Renal cortical epithelial cell (primary cell): ENCODE results near the gene ZFP91. TPM values are rescaled to one million over a fixed set of nuclear protein-coding genes. Genes with fewer than 3 reads are reported as not detected.
A peak's percentile ranks its signal among the peaks of the same experiment; 100 is the strongest.
"Not testable (repeated sequence)": the region's sequence is repeated elsewhere in the genome, so short reads cannot be mapped to it uniquely, and the experiment has no call there.

Experiments
- DNase-seq: peaks from one replicate; pipeline ENCODE4 v3.0.0-alpha.2; 2011; ENCODE audit warnings: low read depth
- total RNA-seq: library from RNA; depleted of rRNA; stranded (reverse); fragments of >200 nt; gene quantifications from 2 replicates; pipeline ENCODE4 v1.2.3, GENCODE V29; 2014

The ZFP91 gene
- total RNA-seq = 42.1 and 56.1 TPM in 2 replicates

DNA sequence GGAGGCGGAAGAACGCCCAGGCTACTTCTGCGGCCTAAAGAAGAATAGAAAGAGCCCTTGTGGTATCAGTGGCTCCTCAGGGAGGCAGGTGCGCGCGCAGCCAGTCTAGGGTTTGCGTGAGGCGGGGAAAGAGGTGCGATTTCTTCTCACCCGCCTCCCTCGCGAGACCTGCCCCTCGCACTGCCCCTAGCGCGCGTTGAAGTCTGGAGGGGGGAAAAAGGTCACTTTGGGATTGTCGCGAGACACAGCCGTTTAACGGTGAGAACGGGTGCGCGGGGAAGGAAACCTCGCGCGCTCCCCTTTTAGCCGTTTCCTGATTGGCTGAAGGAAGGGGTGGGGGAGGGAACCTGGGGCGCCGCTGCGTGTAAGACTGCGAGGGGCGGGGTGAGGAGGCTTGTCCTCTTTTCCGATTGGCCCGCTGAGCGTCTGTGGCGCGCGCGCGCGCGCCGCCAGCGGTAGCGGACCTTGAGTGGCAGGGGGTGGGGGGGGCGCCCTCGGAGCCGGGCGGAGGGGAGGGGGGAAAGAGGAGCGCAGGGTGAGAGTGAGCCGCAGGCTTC, at the start of gene ZFP91:
Gene ZFP91, plus strand, starts transcription at position 429 of the 557 bp plus-strand sequence. CDS start 219 bp downstream, outside the sequence.
- peak; percentile 91 for DNase-seq

GRCh38 chr11:58530236-58530635, 48.6 kb upstream of the ZFP91 start:
- DNase-seq = no peak

DNA sequence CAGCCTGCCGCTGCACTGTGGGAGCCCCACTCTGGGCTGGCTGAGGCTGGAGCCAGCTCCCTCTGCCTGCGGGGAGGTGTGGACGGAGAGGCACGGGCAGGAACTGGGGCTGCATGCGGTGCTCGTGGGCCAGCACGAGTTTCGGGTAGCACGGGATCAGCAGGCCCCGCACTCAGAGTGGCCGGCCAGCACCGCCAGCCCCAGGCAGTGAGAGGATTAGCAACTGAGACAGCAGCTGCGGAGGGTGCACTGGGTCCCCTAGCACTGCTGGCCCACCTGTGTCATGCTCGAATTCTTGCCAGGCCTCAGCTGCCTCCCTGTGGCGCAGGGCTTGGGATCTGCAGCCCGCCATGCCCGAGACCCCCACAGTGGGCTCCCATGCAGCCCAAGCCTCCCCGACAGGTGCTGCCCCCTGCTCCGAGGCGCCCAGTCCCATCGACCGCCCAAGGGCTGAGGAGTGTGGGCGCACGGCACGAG, 47.0 kb upstream of the ZFP91 start:
- DNase-seq = no peak

GRCh38 chr11:58546841-58547240, 32.0 kb upstream of the ZFP91 start:
- no peak for DNase-seq

GRCh38 chr11:58549644-58550043, 29.2 kb upstream of the ZFP91 start:
- DNase-seq = no peak

DNA sequence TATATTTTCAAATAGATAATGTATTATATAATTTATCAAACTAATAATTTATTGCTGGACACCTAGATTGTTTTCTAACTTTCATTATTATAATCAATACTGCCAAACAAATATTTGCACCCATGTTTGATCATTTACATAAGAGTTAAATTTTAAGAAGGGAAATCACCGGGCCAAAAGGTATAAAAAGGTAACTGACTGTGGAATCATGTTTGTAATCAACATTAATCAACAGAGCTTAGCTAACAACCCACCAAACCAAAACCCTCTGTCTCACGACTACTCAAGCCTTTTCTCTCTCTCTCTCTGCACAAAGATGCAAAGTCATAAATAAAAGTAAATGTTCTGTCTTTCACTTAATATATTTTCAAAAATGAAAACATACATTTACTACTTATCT, 18.0 kb upstream of the ZFP91 start:
- DNase-seq = no peak

GRCh38 chr11:58561394-58562098, 17.3 kb upstream of the ZFP91 start:
- DNase-seq = peak; percentile 87

DNA sequence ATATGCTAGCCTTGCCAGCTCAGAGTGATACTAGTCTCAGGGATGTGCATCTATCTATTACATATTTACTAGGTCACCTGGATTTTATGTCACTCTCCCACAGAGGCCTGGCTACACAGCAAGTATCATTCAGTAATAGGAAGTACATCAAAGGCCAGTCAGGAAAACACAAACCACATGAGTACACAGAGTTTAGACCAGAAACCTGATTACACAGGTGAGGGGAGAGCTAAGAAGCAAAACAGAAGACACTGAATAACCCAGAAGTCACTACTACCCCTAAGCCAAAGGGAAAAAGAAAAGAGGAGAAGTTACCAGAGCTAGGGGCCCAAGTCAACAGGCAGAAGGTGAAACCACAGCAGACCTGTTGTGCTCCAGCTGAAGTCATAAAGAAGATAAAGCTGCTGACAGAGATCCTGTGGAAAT, 16.5 kb upstream of the ZFP91 start:
- peak; percentile 12 for DNase-seq

GRCh38 chr11:58564231-58564630, 14.6 kb upstream of the ZFP91 start:
- DNase-seq = no peak

- peak; percentile 55 for DNase-seq
These were observed 10.9 kb upstream of the ZFP91 start for GRCh38 chr11:58567889-58568512.

DNA sequence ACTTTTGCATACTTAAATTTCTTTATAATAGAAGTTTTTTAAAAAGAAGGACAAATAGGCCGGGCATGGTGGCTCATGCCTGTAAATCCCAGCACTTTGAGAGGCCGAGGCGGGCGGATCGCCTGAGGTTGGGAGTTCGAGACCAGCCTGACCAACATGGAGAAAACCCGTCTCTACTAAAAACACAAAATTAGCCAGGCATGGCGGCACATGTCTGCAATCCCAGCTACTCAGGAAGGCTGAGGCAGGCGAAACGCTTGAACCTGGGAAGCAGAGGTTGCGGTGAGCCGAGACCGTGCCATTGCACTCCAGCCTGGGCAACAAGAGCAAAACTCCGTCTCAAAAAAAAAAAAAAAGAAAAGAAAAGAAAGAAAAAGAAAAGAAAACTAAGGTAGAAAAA, 6.0 kb upstream of the ZFP91 start:
- not testable (repeated sequence) for DNase-seq

DNA sequence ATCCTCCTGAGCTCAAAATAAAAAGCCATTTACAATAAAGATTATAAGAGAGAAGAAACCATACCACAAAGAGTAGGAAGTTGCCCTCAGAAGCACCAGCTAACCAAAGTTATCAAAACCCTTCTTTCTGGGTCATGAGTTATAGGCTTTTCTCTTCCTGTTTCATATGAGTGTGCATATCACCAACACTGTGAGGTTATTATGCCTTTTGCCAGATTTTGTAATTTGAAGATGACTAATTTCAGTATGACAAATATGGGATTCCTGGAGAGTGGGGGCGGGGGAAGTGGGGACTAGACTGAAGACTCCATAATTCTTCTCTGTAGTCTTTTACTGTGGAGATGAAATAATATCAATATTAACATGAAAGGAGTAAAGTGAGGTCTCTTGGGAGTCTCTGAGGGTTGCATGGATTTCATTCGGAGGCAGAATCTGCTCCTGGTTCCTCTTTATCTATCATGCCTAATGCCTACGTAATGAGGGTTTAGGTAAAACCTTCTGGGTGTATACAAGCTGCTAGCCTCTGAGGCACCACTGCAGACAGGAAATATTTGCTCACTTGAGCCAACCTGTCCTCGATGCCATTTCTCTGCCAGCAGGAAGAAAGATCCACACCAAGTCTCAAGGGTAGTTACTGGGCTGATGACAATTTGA, 5.3 kb upstream of the ZFP91 start:
- peak; percentile 67 for DNase-seq

- DNase-seq = peak; percentile 83
These were observed 4.0 kb upstream of the ZFP91 start for GRCh38 chr11:58574881-58575280.

DNA sequence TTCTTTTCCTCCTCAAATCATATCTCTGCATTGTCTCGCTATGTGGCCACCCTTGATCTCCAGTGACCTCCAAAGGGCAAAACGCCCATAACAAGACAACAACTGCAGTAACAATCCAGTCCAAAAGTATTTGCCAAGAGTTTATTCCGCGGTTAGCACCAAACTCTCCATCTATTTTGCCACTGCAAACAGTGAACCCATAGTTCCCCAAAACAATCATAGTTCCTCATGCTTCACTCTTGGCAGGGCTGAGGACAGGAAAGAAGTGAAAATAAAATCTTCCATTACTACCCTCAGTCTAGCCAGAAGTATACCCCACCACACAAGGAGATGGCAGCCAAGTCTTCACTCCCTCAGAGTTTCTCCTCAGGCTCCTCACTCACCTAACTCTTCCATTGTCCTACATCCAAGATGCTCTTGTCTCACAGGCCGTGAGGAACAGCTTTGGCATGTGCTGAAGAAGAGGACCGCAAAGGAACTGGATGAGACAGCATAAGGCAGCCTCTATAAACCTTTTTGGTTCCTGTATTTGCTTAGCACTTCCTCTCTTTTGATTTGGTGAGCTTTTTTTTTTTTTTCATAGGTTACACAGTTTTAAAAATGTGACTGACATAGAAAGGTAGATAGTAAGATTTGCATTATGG, 3.4 kb upstream of the ZFP91 start, which contains the start of gene LPXN:
Gene LPXN, minus strand, starts transcription at position 480 of the 644 bp plus-strand sequence. Its CDS starts 84 bp downstream, at position 396.
- no peak for DNase-seq

DNA sequence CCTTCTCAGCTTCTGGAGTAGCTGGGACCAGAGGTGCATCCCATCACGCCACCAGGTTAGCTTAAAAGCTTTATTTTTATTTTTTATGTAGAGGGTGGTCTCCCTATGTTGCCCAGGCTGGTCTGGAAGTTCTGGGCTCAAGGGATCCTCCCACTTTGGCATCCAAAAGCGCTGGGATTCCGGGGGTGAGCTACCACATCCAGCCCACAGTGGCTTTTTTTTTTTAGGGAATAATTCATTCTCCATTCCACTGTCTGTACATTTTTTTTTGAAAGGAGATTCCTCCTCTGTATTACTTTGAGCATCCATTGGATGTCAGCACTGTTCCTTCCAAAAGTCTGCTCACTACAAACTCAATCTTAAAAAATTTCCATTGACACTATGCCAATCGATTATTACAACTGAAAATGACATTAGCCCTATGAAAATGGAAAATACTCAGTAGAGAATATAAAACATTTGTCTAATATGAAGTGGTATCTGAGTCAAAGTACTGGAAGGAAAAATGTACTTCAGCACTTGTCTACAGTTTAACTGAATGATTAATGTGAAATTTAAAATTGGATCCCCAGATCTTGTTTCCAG, 1.9 kb upstream of the ZFP91 start:
- DNase-seq = peak; percentile 55

DNA sequence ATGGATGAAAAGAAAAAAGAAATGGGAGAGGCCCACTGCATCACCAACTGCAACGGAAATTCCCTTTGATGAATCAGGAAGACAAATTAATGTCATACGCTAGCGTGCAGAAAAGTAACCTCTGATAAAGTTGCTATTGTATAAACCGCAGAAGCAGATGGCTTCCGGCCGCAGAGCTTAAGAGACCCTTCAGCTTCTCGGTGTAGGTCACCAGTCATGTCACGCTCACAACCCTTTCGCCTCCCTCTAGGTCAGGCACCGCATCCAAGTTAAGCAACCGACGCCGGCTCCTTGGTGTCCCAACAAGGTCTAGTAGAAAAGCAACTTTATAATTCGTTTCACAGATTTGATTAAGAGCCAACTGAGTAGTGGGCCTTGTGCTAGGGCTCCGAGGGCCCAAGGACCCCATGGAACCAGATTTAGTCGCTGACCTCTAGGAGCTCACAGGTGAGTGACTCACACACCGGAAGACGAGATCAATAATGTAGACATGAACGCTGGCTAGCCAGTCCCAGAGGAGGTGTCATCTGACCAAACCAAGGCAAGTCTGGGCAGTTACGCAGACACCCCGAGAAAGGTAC, 1.2 kb upstream of the ZFP91 start:
- peak; percentile 74 for DNase-seq

DNA sequence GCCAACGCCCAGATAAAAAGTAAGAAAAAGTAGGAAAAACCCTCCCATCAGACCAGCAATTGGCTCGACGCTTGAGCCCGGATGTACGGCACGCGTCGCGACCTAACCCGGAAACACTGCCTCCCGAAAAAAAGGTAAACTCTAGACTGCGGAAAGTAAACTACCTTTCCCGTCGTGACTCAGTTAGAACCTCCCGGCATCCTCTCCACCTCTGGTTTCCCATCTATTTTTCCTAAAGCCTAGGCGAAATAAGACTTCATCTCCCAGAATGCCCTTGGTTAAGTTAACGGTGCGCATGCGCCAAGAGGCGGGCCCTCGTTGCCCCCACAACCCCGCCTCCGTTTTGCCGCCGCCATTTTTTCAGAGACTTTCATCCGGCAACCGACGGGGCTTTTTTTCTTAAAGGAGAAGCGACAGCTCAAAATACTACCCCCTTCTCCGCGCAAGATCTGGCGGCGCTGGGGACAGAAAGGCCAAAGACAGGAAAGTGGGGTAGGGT, 678 bp upstream of the ZFP91 start:
- DNase-seq = peak; percentile 99

- peak; percentile 64 for DNase-seq
These were observed 598 bp downstream of the ZFP91 start for GRCh38 chr11:58579192-58580129.

DNA sequence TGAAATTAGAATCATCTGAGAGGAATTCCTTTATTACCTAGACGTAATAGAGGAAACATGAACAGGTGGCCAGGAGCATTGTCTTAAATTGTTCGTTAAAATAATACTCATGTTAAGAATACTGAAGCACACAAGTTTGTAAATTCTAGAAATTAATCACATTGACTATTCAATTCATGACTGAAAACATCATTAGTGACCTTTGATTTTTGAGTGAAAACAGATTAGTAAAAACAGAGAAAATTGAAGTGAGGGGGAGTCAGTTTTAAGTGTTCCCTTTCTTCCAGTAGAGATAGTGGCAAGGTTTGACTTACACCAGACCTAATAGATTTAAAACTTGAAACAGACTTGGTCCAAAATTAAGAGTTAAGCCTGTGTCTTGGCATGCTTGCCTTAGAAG, 1.4 kb downstream of the ZFP91 start:
- no peak for DNase-seq

- no peak for DNase-seq
These were observed 3.6 kb downstream of the ZFP91 start for GRCh38 chr11:58582437-58582836.
